Occipital lobe (tissue), 2 donors: ENCODE data around the gene RTN4. TPM values are rescaled to one million over a fixed set of nuclear protein-coding genes. Genes with fewer than 3 reads are reported as not detected.
"Not testable (repeated sequence)": the region's sequence is repeated elsewhere in the genome, so short reads cannot be mapped to it uniquely, and the experiment has no call there.

ENCODE experiments used
- DNase-seq: peaks from one replicate; lab custom pipeline; 2025; lab: John Stamatoyannopoulos, UW
- total RNA-seq: library from RNA; depleted of rRNA; stranded (reverse); fragments of >200 nt; gene quantifications from one replicate; pipeline ENCODE4 v1.2.3, GENCODE V29; 2014

Gene RTN4
- 588 TPM for total RNA-seq

DNA sequence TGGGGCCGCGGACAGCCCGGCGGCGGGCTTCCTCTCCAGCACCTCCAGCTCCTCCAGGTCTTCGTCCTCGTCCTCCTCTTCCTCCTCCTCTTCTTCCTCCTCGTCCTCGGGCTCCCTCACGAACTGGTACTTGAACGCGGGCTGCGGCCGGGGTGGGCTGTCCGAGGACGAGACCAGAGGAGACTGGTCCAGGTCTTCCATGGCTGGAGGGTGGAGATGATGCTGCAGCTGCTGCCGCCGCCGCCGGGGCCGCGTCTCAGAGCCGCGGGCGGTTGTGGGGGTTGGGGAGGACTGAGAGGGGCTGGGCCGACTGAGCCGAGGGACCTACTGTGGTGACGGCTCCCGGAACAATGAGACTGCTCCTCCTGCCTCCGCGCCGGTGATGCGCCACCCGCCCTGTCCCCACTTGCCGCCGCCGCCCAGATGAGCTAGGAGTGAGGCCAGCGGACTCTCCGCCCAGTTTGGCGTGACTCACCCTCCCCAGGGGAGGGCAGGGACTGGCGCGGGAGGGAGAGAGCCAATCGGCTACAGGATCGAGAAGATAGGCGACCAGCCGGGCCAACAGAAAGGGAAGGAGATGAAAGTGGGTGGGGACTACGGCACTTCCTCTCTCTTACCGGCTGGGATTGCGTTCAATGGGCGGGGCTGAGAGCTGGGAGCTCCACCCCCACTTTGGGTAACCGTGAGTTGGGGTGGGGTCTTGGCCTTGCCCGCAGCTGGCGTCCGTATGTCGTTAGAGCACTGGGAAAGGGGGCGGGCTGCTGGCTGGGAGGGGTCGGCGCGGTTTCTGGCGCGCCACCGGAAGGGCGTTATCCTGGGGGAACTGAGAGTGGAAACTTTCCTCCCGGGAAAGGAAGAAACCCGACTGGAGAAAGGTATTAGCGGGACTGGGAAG, at the start of gene RTN4:
RTN4 (minus strand) TSS at position 352 of the 895 bp plus-strand sequence; CDS start at position 201, 151 bp downstream.
- DNase-seq = peak; percentile 99

DNA sequence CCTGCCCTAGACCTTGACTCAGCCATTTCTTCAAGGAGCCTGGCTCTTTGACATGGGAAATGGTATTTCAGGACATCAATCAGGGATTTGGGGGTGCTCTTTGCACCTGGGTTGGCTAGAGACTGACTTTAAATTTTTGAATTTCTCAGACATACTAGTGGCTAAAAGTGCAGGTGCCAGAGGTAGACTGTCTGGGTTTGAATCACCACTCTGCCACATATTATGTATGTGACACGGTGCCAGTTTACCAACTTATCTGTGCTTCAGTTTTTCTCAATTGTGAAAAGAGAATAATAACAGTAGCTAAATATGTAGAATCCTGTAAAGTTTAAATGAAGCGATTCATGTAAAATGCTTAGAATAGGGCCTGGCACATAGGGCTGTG, 49.2 kb upstream of the RTN4 start:
- no peak for DNase-seq

DNA sequence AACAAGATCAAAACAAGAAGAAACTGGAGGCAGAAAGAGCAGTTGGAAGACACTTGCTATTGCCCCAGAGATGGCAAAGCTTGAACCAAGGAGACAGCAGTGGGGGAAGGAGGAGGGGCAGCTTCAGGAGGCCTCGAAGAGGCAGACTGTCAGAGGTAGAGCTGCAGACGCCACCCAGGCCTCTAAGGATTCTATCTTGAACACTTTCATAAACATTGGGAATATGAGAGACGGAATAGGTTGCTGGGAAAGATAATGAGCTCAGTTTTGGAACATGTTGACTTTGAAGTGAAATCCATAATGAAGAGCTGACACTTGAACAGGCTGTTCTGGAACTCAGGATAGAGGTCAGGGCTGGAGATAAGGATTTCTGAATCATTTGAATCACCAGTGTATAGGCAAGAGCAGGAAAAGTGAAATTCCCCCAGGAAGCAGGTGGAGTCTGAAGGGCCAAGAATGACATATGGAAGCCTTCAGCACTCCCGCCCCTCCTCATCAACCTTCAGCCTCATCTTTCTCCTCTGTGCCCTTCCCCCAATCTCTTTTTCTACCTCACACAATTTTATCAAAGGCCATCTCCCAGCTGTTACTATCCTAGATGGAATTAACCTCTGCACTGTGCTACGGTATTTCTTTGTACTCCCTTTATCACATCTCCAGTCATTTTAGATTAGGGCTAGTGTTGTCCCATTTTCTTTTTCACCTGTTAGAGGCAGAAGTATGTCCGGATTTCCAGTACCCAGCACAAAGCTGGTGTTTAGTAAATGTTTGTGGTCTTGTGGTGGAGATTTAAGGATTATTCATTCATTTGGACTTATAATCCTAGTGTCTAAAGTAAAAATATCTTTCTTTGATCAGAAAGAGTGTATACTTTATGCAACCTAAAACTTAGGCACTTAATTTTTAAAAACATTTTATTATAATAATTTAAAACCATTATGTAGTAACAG, 47.5 kb upstream of the RTN4 start:
- no peak for DNase-seq

- DNase-seq = no peak
Measured at GRCh38 chr2:55097082-55097460, 46.8 kb upstream of the RTN4 start.

GRCh38 chr2:55096586-55096985, 46.3 kb upstream of the RTN4 start:
- DNase-seq = no peak

GRCh38 chr2:55093381-55093780, 43.1 kb upstream of the RTN4 start:
- DNase-seq = no peak

GRCh38 chr2:55092439-55092838, 42.2 kb upstream of the RTN4 start:
- no peak for DNase-seq

GRCh38 chr2:55091681-55092080, 41.4 kb upstream of the RTN4 start:
- DNase-seq = not testable (repeated sequence)

DNA sequence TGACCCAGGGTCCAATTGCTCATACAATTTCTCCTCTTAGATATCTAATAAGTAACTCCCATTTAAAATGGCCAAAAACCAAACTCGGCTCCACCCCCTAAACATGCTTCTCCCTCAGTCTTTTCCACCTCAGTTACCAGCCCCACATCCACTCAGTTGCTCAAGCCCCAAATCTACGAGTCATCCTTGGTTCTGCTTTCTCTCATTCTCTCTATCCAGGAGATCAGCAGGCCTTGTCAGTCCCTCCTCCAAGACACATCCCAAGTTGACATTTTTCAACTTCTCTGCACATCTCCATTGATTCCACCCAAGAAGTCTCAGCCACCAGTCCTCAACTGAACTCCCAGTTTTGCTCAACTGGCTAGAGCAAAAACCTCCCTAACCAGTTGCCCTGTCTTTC, 40.5 kb upstream of the RTN4 start:
- DNase-seq = no peak

- no peak for DNase-seq
Measured at GRCh38 chr2:55089726-55090125, 39.5 kb upstream of the RTN4 start.

DNA sequence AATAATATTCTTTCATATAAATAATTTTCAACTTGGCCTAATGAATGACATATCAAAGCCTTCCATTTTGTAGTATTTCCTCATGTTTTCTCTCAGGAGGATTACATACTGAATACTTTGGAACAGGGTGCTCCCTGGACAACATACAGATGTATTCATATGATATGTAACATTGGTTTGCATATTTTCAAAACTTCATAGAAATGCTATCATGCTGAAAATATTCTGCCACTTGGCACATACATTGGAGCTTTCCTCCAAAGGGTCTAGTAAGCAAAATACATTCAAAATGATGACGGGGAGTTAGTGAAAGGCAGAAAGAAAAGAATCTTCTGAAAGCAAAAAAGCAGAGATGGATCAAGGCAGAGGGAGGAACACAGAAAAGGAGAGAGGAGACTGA, 38.1 kb upstream of the RTN4 start:
- no peak for DNase-seq

- no peak for DNase-seq
Measured at GRCh38 chr2:55087936-55088335, 37.7 kb upstream of the RTN4 start.

- DNase-seq = no peak
Measured at GRCh38 chr2:55087501-55087900, 37.2 kb upstream of the RTN4 start.

- DNase-seq = no peak
Measured at GRCh38 chr2:55085113-55086040, 35.1 kb upstream of the RTN4 start.

DNA sequence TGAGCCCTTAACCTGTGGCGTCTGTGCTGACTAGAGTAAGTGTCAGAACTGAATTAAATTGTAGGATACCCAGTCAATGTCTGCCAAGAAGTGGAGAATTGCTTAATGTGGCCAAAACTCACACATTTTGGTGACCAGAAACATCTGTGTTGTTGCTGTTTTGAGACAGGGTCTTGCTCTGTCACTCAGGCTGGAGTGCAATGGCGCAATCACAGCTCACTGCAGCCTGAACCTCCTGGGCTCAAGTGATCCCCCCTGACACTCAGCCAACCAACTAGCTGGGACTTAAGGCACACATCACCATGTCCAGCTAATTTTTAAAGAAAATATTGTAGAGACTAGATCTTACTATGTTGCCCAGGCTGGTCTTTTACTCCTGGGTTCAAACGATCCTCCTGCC, 34.4 kb upstream of the RTN4 start:
- no peak for DNase-seq

GRCh38 chr2:55080204-55080738, 30.0 kb upstream of the RTN4 start:
- no peak for DNase-seq

DNA sequence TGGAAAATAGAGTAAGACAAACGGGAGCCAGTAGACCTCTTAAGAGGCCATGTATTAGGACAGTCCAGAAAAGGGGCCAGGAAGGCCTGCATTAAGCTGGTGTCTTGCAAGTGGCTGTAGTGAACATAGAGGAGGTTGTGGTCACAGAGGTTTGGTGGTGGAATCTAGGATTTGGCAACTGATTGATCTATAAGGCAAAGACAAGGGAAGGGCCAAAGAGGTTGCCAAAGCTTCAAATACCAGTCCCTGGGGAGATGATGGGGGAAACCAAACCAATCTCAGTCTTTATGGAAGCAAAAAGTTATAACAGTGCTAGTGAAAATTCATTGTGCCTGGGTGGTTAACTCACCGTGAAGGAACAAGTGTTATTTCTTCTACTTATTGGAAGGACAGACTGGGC, 28.7 kb upstream of the RTN4 start:
- no peak for DNase-seq

DNA sequence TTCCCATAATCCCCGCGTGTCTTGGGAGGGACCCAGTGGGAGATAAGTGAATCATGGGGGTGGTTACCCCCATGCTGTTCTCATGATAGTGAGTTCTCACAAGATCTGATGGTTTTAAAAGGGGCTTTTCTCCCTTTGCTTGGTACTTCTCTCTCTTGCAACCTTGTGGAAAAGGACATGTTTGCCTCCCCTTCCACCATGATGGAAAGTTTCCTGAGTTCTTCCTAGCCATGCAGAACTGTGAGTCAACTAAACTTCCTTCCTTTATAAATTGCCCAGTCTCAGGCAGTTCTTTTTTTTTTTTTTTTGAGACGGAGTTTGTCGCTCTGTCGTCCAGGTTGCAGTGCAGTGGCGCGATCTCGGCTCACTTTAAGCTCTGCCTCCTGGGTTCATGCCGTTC, 26.5 kb upstream of the RTN4 start:
- DNase-seq = no peak

DNA sequence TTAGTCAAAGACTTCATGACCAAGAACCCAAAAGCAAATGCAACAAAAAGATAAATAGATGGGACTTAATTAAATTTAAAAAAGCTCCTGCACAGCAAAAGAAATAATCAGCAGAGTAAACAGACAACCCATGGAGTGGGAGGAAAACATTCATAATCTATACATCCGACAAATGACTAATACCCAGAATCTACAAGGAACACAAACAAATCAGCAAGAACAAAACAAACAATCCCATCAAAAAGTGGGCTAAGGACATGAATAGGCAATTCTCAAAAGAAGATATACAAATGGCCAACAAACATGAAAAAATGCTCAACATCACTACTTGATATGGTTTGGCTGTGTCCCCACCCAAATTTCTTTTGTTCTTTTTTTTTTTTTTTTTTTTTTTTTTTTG, 25.8 kb upstream of the RTN4 start:
- DNase-seq = not testable (repeated sequence)

GRCh38 chr2:55073000-55073983, 23.0 kb upstream of the RTN4 start:
- DNase-seq = no peak
